GM18870 (cell line): ENCODE measurements around the gene CD34.
A peak's percentile ranks its signal among the peaks of the same experiment; 100 is the strongest.

Experiments
- ATAC-seq: cut with Tn5 transposase; IDR thresholded peaks from one replicate; pipeline ENCODE4 v1.9.1; 2021; ENCODE audit warnings: moderate library complexity; ENCODE audit not compliant: unreplicated experiment

The CD34 gene

GRCh38 chr1:207857447-207857846 is 53.5 kb downstream of the CD34 start:
- no peak for ATAC-seq

GRCh38 chr1:207856276-207857023 is 54.5 kb downstream of the CD34 start:
- no peak for ATAC-seq

GRCh38 chr1:207854001-207854400 is 56.9 kb downstream of the CD34 start:
- ATAC-seq, result no peak

GRCh38 chr1:207853372-207853757 is 57.6 kb downstream of the CD34 start:
- ATAC-seq, result no peak

- no peak for ATAC-seq
Observed at GRCh38 chr1:207852576-207853371, 58.2 kb downstream of the CD34 start.

- ATAC-seq, result no peak
Observed at GRCh38 chr1:207851696-207852095, 59.2 kb downstream of the CD34 start.

GRCh38 chr1:207850621-207851407 is 60.1 kb downstream of the CD34 start:
- ATAC-seq, result no peak

- ATAC-seq, result no peak
Observed at GRCh38 chr1:207849646-207850045, 61.3 kb downstream of the CD34 start.

GRCh38 chr1:207849016-207849415 is 61.9 kb downstream of the CD34 start:
- no peak for ATAC-seq

- peak; percentile 60 for ATAC-seq
Observed at GRCh38 chr1:207848234-207848633, 62.7 kb downstream of the CD34 start.

GRCh38 chr1:207847116-207847515 is 63.8 kb downstream of the CD34 start:
- no peak for ATAC-seq

GRCh38 chr1:207845109-207845508 is 65.8 kb downstream of the CD34 start:
- no peak for ATAC-seq

GRCh38 chr1:207844371-207844770 is 66.6 kb downstream of the CD34 start:
- no peak for ATAC-seq

- ATAC-seq, result no peak
Observed at GRCh38 chr1:207842506-207842905, 68.4 kb downstream of the CD34 start.

GRCh38 chr1:207841901-207842300 is 69.0 kb downstream of the CD34 start:
- no peak for ATAC-seq

GRCh38 chr1:207841293-207841692 is 69.6 kb downstream of the CD34 start:
- ATAC-seq, result no peak

GRCh38 chr1:207840380-207840779 is 70.5 kb downstream of the CD34 start:
- ATAC-seq, result no peak

- no peak for ATAC-seq
Observed at GRCh38 chr1:207839083-207839413, 71.9 kb downstream of the CD34 start.

- ATAC-seq, result no peak
Observed at GRCh38 chr1:207838156-207839082, 72.5 kb downstream of the CD34 start.

- ATAC-seq, result no peak
Observed at GRCh38 chr1:207837673-207838072, 73.3 kb downstream of the CD34 start.
